ENCODE data around the gene ACSS1. TPM values are rescaled to one million over a fixed set of nuclear protein-coding genes. Genes with fewer than 3 reads are reported as not detected.

The ACSS1 gene
- total and polyA plus RNA-seq, 2 experiments from 2014 or later = 1.3 to 4.1 TPM

DNA sequence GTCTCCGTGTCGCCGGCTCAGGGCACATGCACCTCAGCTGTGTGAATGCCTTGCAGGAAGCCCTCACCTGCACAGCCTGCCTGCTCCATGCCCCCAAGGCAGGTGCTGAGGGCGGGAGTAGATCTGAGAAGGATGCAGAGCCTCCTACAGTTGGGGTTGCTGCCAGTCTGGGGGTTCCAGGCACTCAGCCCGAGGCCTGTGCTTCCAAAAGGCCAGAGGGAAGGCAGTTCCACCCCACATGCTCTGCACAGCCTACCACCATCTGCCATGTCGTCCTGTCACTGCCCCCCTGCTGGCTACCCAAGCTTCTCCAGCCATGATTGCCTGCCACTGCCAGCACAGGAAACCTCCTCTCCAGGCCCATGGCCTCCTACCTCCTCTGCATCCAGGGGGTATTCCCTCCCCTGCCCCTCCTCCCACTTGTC is 19.3 kb downstream of the ACSS1 start:
- H3K27ac ChIP-seq (ENCODE audit: low read depth) = no peak overlapping the region
- H3K4me3 Mint-ChIP-seq = no peak overlapping the region
- no peaks in the 10 kb centered on the region for H3K9me2 ChIP-seq (ENCODE audit: insufficient read depth)
- no peaks in the 10 kb centered on the region for H3K27me3 ChIP-seq (ENCODE audit: insufficient read depth)
- H3K9me3 Mint-ChIP-seq = no peaks in the 10 kb centered on the region; the same call in 2 of the 3 replicates
- no peak overlapping the region for H2AFZ ChIP-seq
- ATAC-seq (no peak), DNase-seq (ENCODE audit: low spot score) (no peak)
- no peaks in the 10 kb centered on the region for H3K4me1 ChIP-seq (ENCODE audit: insufficient read depth)
- no peaks in the 10 kb centered on the region for H3F3A ChIP-seq (replicated peaks; ENCODE audit: low read depth)
- H3K27me3 Mint-ChIP-seq (ENCODE audit: insufficient read depth, low read depth, poor library complexity) = peaks cover 8% of the 10 kb centered on the region
- H4K20me1 ChIP-seq (replicated peaks; ENCODE audit: insufficient read depth) = no peaks in the 10 kb centered on the region
- H3K4me3 ChIP-seq = no peak overlapping the region
- no peak overlapping the region for H3K27ac Mint-ChIP-seq
- no peaks in the 10 kb centered on the region for H3K79me2 ChIP-seq (replicated peaks; ENCODE audit: insufficient read depth)
- TF ChIP-seq ZNF331 (CRISPR knock-in tag; IDR thresholded peaks at IDR 0.05; ENCODE audit: low read depth) (no peak), ZNF114 (CRISPR knock-in tag; IDR thresholded peaks at IDR 0.05) (no peak), NANOG (IDR thresholded peaks at IDR 0.05; ENCODE audit: borderline replicate concordance) (no peak), EZH2 (IDR thresholded peaks at IDR 0.05; ENCODE audit: low read depth, unreplicated experiment) (no peak), CREB1 (CRISPR knock-in tag; IDR thresholded peaks at IDR 0.05; ENCODE audit: low read depth) (no peak), STAT1 (IDR thresholded peaks at IDR 0.05; ENCODE audit: unreplicated experiment) (no peak), JUNB (IDR thresholded peaks at IDR 0.05; ENCODE audit: unreplicated experiment) (no peak), EZH2phosphoT487 (IDR thresholded peaks at IDR 0.05; ENCODE audit: unreplicated experiment) (no peak), POLR2AphosphoS5 (IDR thresholded peaks at IDR 0.05; ENCODE audit: low read depth) (no peak)
- TF ChIP-seq, protein P1, sequence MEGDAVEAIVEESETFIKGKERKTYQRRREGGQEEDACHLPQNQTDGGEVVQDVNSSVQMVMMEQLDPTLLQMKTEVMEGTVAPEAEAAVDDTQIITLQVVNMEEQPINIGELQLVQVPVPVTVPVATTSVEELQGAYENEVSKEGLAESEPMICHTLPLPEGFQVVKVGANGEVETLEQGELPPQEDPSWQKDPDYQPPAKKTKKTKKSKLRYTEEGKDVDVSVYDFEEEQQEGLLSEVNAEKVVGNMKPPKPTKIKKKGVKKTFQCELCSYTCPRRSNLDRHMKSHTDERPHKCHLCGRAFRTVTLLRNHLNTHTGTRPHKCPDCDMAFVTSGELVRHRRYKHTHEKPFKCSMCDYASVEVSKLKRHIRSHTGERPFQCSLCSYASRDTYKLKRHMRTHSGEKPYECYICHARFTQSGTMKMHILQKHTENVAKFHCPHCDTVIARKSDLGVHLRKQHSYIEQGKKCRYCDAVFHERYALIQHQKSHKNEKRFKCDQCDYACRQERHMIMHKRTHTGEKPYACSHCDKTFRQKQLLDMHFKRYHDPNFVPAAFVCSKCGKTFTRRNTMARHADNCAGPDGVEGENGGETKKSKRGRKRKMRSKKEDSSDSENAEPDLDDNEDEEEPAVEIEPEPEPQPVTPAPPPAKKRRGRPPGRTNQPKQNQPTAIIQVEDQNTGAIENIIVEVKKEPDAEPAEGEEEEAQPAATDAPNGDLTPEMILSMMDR (conservative IDR thresholded peaks at IDR 0.05; ENCODE audit: low read depth in 2 of 2) = no peak
- TF ChIP-seq, protein P2, sequence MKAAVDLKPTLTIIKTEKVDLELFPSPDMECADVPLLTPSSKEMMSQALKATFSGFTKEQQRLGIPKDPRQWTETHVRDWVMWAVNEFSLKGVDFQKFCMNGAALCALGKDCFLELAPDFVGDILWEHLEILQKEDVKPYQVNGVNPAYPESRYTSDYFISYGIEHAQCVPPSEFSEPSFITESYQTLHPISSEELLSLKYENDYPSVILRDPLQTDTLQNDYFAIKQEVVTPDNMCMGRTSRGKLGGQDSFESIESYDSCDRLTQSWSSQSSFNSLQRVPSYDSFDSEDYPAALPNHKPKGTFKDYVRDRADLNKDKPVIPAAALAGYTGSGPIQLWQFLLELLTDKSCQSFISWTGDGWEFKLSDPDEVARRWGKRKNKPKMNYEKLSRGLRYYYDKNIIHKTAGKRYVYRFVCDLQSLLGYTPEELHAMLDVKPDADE (IDR thresholded peaks at IDR 0.05) = no peak
- TF ChIP-seq, protein P3, sequence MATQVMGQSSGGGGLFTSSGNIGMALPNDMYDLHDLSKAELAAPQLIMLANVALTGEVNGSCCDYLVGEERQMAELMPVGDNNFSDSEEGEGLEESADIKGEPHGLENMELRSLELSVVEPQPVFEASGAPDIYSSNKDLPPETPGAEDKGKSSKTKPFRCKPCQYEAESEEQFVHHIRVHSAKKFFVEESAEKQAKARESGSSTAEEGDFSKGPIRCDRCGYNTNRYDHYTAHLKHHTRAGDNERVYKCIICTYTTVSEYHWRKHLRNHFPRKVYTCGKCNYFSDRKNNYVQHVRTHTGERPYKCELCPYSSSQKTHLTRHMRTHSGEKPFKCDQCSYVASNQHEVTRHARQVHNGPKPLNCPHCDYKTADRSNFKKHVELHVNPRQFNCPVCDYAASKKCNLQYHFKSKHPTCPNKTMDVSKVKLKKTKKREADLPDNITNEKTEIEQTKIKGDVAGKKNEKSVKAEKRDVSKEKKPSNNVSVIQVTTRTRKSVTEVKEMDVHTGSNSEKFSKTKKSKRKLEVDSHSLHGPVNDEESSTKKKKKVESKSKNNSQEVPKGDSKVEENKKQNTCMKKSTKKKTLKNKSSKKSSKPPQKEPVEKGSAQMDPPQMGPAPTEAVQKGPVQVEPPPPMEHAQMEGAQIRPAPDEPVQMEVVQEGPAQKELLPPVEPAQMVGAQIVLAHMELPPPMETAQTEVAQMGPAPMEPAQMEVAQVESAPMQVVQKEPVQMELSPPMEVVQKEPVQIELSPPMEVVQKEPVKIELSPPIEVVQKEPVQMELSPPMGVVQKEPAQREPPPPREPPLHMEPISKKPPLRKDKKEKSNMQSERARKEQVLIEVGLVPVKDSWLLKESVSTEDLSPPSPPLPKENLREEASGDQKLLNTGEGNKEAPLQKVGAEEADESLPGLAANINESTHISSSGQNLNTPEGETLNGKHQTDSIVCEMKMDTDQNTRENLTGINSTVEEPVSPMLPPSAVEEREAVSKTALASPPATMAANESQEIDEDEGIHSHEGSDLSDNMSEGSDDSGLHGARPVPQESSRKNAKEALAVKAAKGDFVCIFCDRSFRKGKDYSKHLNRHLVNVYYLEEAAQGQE (IDR thresholded peaks at IDR 0.05; ENCODE audit: unreplicated experiment) = no peak
- TF ChIP-seq, protein P4, sequence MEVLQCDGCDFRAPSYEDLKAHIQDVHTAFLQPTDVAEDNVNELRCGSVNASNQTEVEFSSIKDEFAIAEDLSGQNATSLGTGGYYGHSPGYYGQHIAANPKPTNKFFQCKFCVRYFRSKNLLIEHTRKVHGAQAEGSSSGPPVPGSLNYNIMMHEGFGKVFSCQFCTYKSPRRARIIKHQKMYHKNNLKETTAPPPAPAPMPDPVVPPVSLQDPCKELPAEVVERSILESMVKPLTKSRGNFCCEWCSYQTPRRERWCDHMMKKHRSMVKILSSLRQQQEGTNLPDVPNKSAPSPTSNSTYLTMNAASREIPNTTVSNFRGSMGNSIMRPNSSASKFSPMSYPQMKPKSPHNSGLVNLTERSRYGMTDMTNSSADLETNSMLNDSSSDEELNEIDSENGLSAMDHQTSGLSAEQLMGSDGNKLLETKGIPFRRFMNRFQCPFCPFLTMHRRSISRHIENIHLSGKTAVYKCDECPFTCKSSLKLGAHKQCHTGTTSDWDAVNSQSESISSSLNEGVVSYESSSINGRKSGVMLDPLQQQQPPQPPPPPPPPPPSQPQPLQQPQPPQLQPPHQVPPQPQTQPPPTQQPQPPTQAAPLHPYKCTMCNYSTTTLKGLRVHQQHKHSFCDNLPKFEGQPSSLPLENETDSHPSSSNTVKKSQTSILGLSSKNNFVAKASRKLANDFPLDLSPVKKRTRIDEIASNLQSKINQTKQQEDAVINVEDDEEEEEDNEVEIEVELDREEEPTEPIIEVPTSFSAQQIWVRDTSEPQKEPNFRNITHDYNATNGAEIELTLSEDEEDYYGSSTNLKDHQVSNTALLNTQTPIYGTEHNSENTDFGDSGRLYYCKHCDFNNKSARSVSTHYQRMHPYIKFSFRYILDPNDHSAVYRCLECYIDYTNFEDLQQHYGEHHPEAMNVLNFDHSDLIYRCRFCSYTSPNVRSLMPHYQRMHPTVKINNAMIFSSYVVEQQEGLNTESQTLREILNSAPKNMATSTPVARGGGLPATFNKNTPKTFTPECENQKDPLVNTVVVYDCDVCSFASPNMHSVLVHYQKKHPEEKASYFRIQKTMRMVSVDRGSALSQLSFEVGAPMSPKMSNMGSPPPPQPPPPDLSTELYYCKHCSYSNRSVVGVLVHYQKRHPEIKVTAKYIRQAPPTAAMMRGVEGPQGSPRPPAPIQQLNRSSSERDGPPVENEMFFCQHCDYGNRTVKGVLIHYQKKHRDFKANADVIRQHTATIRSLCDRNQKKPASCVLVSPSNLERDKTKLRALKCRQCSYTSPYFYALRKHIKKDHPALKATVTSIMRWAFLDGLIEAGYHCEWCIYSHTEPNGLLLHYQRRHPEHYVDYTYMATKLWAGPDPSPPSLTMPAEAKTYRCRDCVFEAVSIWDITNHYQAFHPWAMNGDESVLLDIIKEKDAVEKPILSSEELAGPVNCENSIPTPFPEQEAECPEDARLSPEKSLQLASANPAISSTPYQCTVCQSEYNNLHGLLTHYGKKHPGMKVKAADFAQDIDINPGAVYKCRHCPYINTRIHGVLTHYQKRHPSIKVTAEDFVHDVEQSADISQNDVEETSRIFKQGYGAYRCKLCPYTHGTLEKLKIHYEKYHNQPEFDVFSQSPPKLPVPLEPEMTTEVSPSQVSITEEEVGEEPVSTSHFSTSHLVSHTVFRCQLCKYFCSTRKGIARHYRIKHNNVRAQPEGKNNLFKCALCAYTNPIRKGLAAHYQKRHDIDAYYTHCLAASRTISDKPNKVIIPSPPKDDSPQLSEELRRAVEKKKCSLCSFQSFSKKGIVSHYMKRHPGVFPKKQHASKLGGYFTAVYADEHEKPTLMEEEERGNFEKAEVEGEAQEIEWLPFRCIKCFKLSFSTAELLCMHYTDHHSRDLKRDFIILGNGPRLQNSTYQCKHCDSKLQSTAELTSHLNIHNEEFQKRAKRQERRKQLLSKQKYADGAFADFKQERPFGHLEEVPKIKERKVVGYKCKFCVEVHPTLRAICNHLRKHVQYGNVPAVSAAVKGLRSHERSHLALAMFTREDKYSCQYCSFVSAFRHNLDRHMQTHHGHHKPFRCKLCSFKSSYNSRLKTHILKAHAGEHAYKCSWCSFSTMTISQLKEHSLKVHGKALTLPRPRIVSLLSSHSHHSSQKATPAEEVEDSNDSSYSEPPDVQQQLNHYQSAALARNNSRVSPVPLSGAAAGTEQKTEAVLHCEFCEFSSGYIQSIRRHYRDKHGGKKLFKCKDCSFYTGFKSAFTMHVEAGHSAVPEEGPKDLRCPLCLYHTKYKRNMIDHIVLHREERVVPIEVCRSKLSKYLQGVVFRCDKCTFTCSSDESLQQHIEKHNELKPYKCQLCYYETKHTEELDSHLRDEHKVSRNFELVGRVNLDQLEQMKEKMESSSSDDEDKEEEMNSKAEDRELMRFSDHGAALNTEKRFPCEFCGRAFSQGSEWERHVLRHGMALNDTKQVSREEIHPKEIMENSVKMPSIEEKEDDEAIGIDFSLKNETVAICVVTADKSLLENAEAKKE (CRISPR knock-in tag; IDR thresholded peaks at IDR 0.05) = no peak
- H3K4me2 ChIP-seq = no peak overlapping the region
- no peaks in the 10 kb centered on the region for H3K36me3 ChIP-seq (ENCODE audit: insufficient read depth)
- no peaks in the 10 kb centered on the region for H3K36me3 Mint-ChIP-seq (ENCODE audit: low read depth)
- peaks cover 5% of the 10 kb centered on the region; the same call in 2 of the 3 replicates for H3K4me1 Mint-ChIP-seq
